NCI-H2227 treated with DMSO at 0.1 percent for 48 hours (cell line): Measurements from ENCODE around the gene ARHGEF19.
A peak's percentile ranks its signal among the peaks of the same experiment; 100 is the strongest.
"Not testable (repeated sequence)": the region's sequence is repeated elsewhere in the genome, so short reads cannot be mapped to it uniquely, and the experiment has no call there.

Source experiments
- DNase-seq: peaks from one replicate; lab custom pipeline; 2025; lab: John Stamatoyannopoulos, UW

The ARHGEF19 gene

GRCh38 chr1:16204216-16204615, 8.2 kb downstream of the ARHGEF19 start:
- DNase-seq: no peak

GRCh38 chr1:16203550-16203949, 8.9 kb downstream of the ARHGEF19 start:
- no peak for DNase-seq

GRCh38 chr1:16202281-16203210, 9.9 kb downstream of the ARHGEF19 start:
- no peak for DNase-seq

- no peak for DNase-seq
These were observed 12.8 kb downstream of the ARHGEF19 start for GRCh38 chr1:16199700-16200099.

GRCh38 chr1:16199157-16199501, 13.3 kb downstream of the ARHGEF19 start:
- DNase-seq: no peak

- DNase-seq: no peak
These were observed 13.9 kb downstream of the ARHGEF19 start for GRCh38 chr1:16198444-16199156.

GRCh38 chr1:16196874-16197273, 15.6 kb downstream of the ARHGEF19 start:
- DNase-seq: no peak

- DNase-seq: not testable (repeated sequence)
These were observed 16.3 kb downstream of the ARHGEF19 start for GRCh38 chr1:16196139-16196538.

- DNase-seq: no peak
These were observed 16.9 kb downstream of the ARHGEF19 start for GRCh38 chr1:16195518-16195905.

- no peak for DNase-seq
These were observed 20.4 kb downstream of the ARHGEF19 start for GRCh38 chr1:16191916-16192546.

GRCh38 chr1:16191309-16191708, 21.1 kb downstream of the ARHGEF19 start:
- no peak for DNase-seq

- no peak for DNase-seq
These were observed 22.4 kb downstream of the ARHGEF19 start for GRCh38 chr1:16189921-16190621.

- DNase-seq: no peak
These were observed 23.4 kb downstream of the ARHGEF19 start for GRCh38 chr1:16189003-16189402.

- DNase-seq: peak; percentile 77
These were observed 24.6 kb downstream of the ARHGEF19 start for GRCh38 chr1:16187748-16188401.

GRCh38 chr1:16186655-16187235, 25.7 kb downstream of the ARHGEF19 start:
- no peak for DNase-seq

GRCh38 chr1:16184557-16185303, 27.7 kb downstream of the ARHGEF19 start:
- DNase-seq: no peak

GRCh38 chr1:16183765-16184556, 28.5 kb downstream of the ARHGEF19 start:
- no peak for DNase-seq

GRCh38 chr1:16183179-16183578, 29.3 kb downstream of the ARHGEF19 start:
- DNase-seq: no peak

GRCh38 chr1:16181887-16182719, 30.3 kb downstream of the ARHGEF19 start:
- no peak for DNase-seq
